Bronchial epithelial cell (primary cell): ENCODE results near the gene HSD17B10. TPM values are rescaled to one million over a fixed set of nuclear protein-coding genes. Genes with fewer than 3 reads are reported as not detected.
A peak's percentile ranks its signal among the peaks of the same experiment; 100 is the strongest.

Source experiments
- DNase-seq: peaks from one replicate; pipeline ENCODE4 v3.0.0-alpha.2; 2010; ENCODE audit warnings: low read depth
- FAIRE-seq: peaks from 2 replicates; lab custom pipeline; 2011; peaks lifted over from hg19 to GRCh38; lab: Jason Lieb, UNC
- H3K27me3 ChIP-seq: 2 replicates; pipeline ENCODE4 v1.5.1; 2011; ENCODE audit warnings: low read length; ENCODE audit not compliant: control insufficient read depth, insufficient read depth
- H3K36me3 ChIP-seq: 2 replicates; pipeline ENCODE4 v1.5.1; 2011; ENCODE audit warnings: low read length; ENCODE audit not compliant: control insufficient read depth, insufficient read depth
- H3K4me3 ChIP-seq: 2 replicates; pipeline ENCODE4 v1.5.1; 2011; ENCODE audit warnings: mild to moderate bottlenecking, low read depth, low read length, control low read depth
- CTCF ChIP-seq: IDR thresholded peaks from 2 replicates; pipeline ENCODE4 v1.5.1; 2011; ENCODE audit warnings: mild to moderate bottlenecking, moderate library complexity, low read length, control low read depth, inconsistent platforms; ENCODE audit not compliant: insufficient read depth, severe bottlenecking
- total RNA-seq: library from RNA; depleted of rRNA; stranded (reverse); fragments of >200 nt; gene quantifications from 2 replicates; pipeline ENCODE4 v1.2.1, GENCODE V29; 2014

The HSD17B10 gene
- 70.0 and 75.9 TPM in 2 replicates for total RNA-seq

DNA sequence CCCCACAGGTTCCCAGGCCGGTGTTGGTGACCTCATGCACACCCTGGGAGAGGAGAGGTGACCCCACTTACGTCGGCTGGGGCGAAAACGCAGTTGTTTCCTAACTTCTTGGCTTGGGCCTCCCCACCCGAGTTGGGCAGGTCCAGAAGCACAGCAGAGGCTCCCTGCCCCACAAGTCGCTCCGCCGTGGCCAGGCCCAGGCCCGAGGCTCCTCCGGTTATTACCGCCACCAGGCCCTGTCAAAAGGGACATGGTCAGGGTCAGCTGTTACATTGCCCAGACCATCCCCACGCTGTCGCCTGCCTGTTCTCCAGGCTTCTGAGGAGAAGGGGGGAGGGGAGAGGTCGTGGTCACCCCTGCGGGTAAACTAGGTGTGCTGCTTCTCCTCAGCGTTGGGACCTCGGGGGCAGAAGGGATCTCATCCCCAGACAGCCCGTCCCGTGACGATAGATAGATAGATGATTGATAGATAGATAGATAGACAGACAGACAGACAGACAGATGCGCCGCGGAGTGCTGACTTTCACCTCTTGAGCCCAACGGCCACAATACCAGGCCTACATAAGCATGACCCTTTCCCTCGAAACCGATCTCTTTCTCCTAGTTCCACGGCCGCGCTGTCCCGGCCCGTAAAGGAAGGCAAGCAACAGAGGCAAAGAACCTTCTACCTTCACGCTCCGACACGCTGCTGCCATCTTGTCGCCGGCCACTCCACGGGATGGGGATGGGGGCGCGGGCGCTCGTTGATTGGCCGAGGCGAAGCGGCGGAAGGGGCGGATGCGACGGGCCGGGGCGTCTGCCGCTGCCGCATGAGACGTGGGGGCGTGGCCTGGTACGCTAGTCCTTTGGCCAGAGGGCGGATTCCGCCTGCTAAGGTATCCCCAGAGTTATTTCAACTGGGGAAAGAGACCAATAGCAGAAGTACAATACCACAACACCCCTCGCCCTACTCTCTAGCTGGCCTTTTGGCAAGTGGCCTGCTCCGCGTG is at the start of gene HSD17B10:
Gene HSD17B10 (minus strand): TSS at position 720 of the 989 bp plus-strand sequence. CDS start 25 bp downstream, at position 695.
- H3K4me3 ChIP-seq, result peak within 1 kb of the TSS; percentile 77
- H3K36me3 ChIP-seq, result peaks cover 10% of the 10 kb centered on the region
- FAIRE-seq (no peak), DNase-seq (peak; percentile 64)
- no peaks in the 10 kb centered on the region for H3K27me3 ChIP-seq
- TF ChIP-seq CTCF, result no peak

DNA sequence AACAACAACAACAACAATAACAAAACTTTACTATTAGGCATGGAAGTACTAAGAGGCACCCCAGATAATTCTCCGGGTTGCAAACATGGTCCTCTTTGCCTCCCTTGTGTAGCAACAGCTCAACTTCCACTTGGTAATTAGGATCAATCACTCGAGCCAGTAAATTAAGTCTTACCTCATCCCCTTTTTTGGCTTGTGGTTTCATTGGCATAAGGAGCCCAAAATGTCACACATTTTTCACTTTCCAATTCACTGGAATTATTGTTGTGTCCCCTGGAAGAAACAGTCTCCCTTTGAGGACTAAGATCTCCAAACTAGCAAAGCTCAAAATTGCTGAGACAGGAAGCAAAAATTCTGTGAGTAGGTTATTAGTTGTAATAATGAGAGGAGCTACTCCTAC is 49.2 kb upstream of the HSD17B10 start:
- FAIRE-seq (no peak), DNase-seq (no peak)
- TF ChIP-seq CTCF, result no peak
- H3K4me3 ChIP-seq, result no peak overlapping the region
- H3K27me3 ChIP-seq, result no peaks in the 10 kb centered on the region
- H3K36me3 ChIP-seq, result no peaks in the 10 kb centered on the region

DNA sequence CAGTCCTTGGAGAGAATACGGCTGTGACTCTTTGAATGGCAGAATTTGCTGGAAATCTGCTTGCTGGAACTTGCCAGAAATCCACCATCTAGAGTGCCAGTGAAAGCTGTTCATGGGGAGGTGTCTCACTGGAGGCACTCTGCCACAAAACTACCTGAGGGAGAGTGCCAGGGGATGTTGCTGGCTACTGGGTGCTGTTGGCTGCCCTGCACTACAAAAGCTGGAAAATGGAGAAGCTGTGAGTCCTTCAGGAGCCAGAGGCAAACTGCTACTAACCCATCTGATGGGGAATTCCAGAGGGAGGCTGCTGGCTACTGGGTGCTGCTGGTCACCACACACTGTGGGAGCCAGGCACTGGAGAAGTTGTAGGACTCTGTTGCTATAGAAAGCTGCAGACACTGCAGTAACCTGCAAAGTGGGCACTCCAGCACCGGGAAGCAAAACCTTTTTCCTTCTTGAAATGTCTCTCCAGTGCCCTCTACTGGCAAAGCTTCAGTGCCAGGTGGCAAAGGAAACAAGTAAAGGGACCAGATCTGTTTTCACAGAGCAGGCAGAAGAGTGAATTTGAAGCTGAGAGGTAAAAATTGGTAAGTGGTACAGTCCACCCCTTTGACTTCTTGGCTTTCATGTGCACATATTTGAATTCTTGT is 47.8 kb upstream of the HSD17B10 start:
- TF ChIP-seq CTCF, result peak; percentile 66
- no peaks in the 10 kb centered on the region for H3K27me3 ChIP-seq
- FAIRE-seq (peak; percentile 87), DNase-seq (peak; percentile 70)
- H3K36me3 ChIP-seq, result no peaks in the 10 kb centered on the region
- no peak overlapping the region for H3K4me3 ChIP-seq

DNA sequence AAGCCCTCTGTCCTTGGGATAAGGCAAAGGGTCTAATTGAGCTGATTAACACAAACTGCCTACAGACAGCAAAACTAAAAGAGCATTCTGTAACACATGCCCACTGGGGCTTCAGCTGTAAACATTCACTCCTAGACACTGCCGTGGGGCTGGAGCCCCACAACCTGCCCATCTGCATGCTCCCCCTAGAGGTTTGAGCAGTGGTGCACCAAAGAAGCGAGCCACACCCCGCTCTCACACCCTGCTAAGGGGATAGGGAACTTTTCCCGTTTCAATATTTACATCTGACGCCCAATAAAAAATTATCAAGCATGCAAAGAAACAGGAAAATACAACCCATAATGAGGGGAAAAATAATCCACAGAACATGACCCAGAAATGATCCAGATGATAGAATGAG is 46.9 kb upstream of the HSD17B10 start:
- Histone ChIP-seq H3K4me3 (no peak overlapping the region), H3K27me3 (no peaks in the 10 kb centered on the region), H3K36me3 (no peaks in the 10 kb centered on the region)
- FAIRE-seq, result no peak
- peak; percentile 45 for TF ChIP-seq CTCF
- DNase-seq, result no peak

- Histone ChIP-seq H3K36me3 (no peaks in the 10 kb centered on the region), H3K27me3 (no peaks in the 10 kb centered on the region), H3K4me3 (no peak overlapping the region)
- DNase-seq (peak; percentile 18), FAIRE-seq (no peak)
- no peak for TF ChIP-seq CTCF
These were observed 45.1 kb upstream of the HSD17B10 start for GRCh38 chrX:53479301-53479700.
